Fibroblast of skin of abdomen (primary cell): Measurements from ENCODE around the gene TAPT1. TPM values are rescaled to one million over a fixed set of nuclear protein-coding genes. Genes with fewer than 3 reads are reported as not detected.

ENCODE experiments used
- DNase-seq: peaks from one replicate; pipeline ENCODE4 v3.0.0-alpha.2; 2013
- polyA plus RNA-seq, 2 experiments: library from polyadenylated mRNA; unstranded; fragments of 120-200 nt; gene quantifications; one replicate each; pipeline ENCODE4 v1.2.1, GENCODE V29; 2013; ENCODE audit not compliant: insufficient read length in 2 of 2

TAPT1 gene, protein sequence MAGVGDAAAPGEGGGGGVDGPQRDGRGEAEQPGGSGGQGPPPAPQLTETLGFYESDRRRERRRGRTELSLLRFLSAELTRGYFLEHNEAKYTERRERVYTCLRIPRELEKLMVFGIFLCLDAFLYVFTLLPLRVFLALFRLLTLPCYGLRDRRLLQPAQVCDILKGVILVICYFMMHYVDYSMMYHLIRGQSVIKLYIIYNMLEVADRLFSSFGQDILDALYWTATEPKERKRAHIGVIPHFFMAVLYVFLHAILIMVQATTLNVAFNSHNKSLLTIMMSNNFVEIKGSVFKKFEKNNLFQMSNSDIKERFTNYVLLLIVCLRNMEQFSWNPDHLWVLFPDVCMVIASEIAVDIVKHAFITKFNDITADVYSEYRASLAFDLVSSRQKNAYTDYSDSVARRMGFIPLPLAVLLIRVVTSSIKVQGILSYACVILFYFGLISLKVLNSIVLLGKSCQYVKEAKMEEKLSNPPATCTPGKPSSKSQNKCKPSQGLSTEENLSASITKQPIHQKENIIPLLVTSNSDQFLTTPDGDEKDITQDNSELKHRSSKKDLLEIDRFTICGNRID
- 14.5 TPM for polyA plus RNA-seq (2013, experiment 1 of 2; ENCODE audit: insufficient read length)
- polyA plus RNA-seq (2013, experiment 2 of 2; ENCODE audit: insufficient read length), result 13.8 TPM

- DNase-seq, result peak; percentile 74
Observed at GRCh38 chr4:16225863-16226815, at the start of gene TAPT1. TSS of gene TAPT1 (minus strand) at chr4:16226471. CDS start at chr4:16226457, 14 bp downstream.

DNA sequence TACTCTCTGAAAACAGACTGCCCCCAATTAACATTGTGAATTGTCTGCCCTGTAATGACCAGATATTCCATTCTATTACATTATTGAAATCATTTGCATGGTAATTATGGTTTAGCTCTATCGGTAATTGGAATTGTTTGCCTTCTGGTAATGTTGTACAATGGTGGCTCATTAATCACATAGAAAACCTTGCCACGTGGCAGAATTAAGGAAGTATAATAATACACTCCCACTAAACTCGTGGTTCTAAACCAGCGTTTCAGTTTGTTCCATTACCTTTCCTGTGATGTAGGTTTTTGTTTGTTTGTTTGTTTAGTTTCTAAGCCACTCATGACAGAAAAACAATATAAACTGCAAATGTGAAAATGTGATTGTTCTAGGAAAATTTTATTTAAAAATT, 45.1 kb upstream of the TAPT1 start:
- no peak for DNase-seq

- no peak for DNase-seq
Observed at GRCh38 chr4:16270454-16271328, 44.4 kb upstream of the TAPT1 start.

- peak; percentile 99 for DNase-seq
Observed at GRCh38 chr4:16269742-16270453, 43.6 kb upstream of the TAPT1 start.

- peak; percentile 40 for DNase-seq
Observed at GRCh38 chr4:16269240-16269639, 43.0 kb upstream of the TAPT1 start.

GRCh38 chr4:16268290-16268689, 42.0 kb upstream of the TAPT1 start:
- DNase-seq, result no peak

GRCh38 chr4:16267639-16268038, 41.4 kb upstream of the TAPT1 start:
- no peak for DNase-seq

- DNase-seq, result no peak
Observed at GRCh38 chr4:16265820-16266219, 39.5 kb upstream of the TAPT1 start.

- peak; percentile 39 for DNase-seq
Observed at GRCh38 chr4:16264798-16265197, 38.5 kb upstream of the TAPT1 start.

DNA sequence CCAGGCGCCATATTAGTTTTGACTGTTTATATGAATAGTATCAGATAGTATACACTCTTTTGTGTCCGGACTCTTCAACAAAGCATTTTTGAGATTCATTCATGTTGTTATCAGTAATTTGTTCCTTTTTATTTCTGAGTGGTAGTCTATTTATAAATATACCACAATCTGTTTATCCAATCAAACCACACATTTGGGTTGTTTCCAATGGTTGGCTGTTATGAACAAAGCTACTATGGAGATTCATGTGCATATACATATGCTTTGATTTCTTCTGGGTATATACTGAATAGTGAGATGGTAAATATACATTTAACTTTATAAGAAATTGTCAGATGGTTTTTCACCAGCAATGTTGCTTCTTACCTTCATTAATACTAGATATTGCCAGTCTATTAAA, 36.8 kb upstream of the TAPT1 start:
- DNase-seq, result no peak

DNA sequence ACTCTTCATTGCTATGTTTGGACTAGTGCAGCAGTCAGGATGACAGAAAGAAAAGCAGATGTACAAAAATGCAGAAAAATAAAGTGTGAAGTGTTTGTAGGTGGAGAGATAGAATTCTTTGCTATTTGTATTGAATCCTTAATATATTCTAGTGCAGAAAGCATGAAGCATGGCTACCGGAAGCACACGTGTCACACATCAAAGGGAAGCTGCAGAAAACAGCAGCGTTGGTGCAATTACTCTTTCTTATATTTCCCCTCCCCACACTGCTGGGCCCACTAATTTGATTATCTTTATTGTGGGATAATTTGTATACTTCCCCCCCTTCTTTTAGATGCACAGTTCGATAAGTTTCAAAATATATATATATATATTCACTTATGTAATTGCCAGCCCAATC, 35.9 kb upstream of the TAPT1 start:
- DNase-seq, result no peak

DNA sequence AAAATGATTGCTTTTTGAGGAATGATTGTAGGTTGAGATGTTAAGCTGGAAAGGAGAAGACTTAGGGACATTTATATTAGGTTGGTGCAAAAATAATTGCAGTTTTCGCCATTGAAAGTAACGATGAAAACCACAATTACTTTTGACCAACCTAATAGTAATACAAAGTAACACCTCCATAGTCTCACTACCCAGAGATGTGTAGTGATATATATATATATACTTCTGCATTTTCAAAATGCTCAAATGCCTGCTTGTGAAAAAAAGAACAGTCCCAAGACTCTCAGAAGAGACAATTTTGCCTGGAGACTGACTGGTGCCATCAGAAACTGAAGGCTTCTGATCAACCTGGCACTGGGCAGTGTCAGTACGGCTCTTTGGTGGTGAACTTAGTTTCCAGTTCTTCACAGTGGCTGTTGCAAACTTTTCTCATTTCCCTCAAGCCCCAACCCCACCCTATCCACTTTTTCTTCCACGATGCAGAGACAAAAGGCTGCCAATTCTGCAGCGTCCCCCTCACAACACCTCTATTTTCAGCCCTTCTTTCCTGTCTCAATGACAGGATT, 35.1 kb upstream of the TAPT1 start:
- no peak for DNase-seq

- peak; percentile 47 for DNase-seq
Observed at GRCh38 chr4:16259889-16260246, 33.6 kb upstream of the TAPT1 start.

DNA sequence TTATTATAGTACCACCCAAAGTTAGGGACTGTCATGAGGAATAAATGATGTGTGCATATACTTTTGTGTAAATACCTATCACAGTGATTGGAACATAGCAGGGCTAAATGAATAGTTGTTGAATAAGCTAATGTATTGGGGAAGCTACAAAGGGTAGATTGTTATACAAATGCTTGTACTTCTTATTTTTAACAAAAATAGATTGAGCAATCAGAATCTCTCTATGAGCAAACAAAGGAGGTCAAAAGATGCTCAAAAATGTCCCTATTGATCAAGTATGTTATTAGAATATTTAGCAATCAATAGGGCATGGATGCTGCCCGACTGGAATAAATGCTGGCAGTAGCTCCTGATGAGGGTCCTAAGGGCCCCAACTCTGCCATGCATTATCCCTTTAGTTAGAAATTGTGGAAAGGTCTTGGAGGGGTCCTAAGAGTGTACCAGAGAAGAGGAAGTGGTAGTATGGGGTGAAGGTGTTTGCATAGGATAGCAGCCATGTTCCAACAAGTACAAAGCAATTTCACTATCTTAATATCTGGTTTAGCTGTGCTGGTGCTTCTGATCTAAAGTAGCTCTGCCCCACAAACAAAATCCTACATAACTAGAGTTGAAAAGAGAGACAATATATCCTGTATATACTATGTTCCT, 33.1 kb upstream of the TAPT1 start:
- no peak for DNase-seq

DNA sequence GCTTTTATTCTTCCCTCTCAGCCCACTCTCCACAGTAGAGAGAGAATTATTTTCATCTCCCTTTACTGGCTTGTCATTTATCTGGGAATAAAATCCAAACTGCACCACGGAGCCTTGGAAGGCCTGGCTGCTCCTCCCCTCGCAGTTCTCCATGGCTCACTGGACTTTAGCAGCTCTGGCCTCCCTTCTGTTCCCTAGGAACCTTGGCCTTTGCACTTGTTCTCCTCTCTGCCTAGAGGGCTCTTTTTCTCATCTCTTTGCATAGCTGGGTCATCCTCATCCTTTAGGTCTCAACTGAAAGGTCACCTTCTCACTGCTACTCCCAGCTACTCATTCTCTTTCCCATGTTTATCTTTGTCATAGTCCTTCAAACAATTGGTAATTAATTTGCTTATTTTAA, 31.3 kb upstream of the TAPT1 start:
- DNase-seq, result no peak

DNA sequence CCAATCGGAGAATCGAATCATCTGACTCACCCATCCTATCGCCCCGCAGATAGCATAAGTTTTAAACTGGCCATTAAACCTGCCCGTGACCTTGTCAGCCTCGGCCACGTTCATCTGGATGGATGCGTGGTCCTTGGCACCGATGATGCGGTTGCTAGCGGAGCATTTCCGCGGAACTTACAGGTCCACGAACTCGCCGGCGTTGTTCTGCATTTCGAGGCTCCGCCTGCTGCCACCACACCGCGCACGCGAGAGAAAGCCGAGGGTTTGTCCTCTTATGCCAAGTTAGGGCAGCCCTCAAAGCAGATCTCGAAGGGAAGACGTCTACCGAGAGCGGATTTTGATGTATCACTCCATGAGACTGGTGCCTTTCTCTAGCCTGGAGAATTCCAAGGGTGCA, 30.1 kb upstream of the TAPT1 start:
- no peak for DNase-seq

GRCh38 chr4:16255730-16256129, 29.5 kb upstream of the TAPT1 start:
- DNase-seq, result no peak

GRCh38 chr4:16253127-16253960, 27.1 kb upstream of the TAPT1 start:
- peak; percentile 89 for DNase-seq

GRCh38 chr4:16250661-16251365, 24.5 kb upstream of the TAPT1 start:
- DNase-seq, result peak; percentile 27
